Activated CD8-positive, alpha-beta T cell treated with anti-CD3 and anti-CD28 coated beads, Interleukin-2, amount 10 ng/mL, durations not matched to agents 7 days and 5 days (primary cell): Measurements from ENCODE around the gene GOLT1A. TPM values are rescaled to one million over a fixed set of nuclear protein-coding genes. Genes with fewer than 3 reads are reported as not detected.
A peak's percentile ranks its signal among the peaks of the same experiment; 100 is the strongest.

Source experiments
- ATAC-seq: fragments of 150-1000 bp; cut with Tn5 transposase; one replicate; pipeline ENCODE4 v1.10.0; 2021; ENCODE audit warnings: moderate library complexity
- CTCF ChIA-PET: fragments of 350-600 bp; sonication (Branson Sonifier 250); formaldehyde crosslinking; loops from one replicate; lab custom pipeline; 2021; ENCODE audit warnings: antibody characterized with exemption; lab: Charles Lee
- POLR2A ChIA-PET: fragments of 350-600 bp; sonication (Branson Sonifier 250); formaldehyde crosslinking; loops from one replicate; lab custom pipeline; 2021; ENCODE audit warnings: antibody characterized with exemption; lab: Charles Lee
- DNase-seq: peaks from one replicate; pipeline ENCODE4 v3.0.0-alpha.2; 2020
- H3K27ac Mint-ChIP-seq: one replicate; pipeline ENCODE4 v1.8.0; 2021; ENCODE audit warnings: mild to moderate bottlenecking, mixed read lengths
- H3K27me3 Mint-ChIP-seq: one replicate; pipeline ENCODE4 v1.8.0; 2021; ENCODE audit warnings: low read depth, mixed read lengths
- H3K36me3 Mint-ChIP-seq: one replicate; pipeline ENCODE4 v1.8.0; 2021; ENCODE audit warnings: low read depth, mixed read lengths
- H3K4me1 Mint-ChIP-seq: one replicate; pipeline ENCODE4 v1.8.0; 2021; ENCODE audit warnings: low read depth, mixed read lengths
- H3K4me3 Mint-ChIP-seq: one replicate; pipeline ENCODE4 v1.8.0; 2021; ENCODE audit warnings: mild to moderate bottlenecking, mixed read lengths
- H3K9me3 Mint-ChIP-seq: one replicate; pipeline ENCODE4 v1.8.0; 2022; ENCODE audit warnings: mixed read lengths; ENCODE audit not compliant: insufficient read depth
- total RNA-seq, 2 experiments: library from RNA; stranded (reverse); gene quantifications; one replicate each; pipeline ENCODE4 v1.2.3, GENCODE V29; 2021

GOLT1A gene
- total RNA-seq, 2 experiments from 2014 or later, result not detected

DNA sequence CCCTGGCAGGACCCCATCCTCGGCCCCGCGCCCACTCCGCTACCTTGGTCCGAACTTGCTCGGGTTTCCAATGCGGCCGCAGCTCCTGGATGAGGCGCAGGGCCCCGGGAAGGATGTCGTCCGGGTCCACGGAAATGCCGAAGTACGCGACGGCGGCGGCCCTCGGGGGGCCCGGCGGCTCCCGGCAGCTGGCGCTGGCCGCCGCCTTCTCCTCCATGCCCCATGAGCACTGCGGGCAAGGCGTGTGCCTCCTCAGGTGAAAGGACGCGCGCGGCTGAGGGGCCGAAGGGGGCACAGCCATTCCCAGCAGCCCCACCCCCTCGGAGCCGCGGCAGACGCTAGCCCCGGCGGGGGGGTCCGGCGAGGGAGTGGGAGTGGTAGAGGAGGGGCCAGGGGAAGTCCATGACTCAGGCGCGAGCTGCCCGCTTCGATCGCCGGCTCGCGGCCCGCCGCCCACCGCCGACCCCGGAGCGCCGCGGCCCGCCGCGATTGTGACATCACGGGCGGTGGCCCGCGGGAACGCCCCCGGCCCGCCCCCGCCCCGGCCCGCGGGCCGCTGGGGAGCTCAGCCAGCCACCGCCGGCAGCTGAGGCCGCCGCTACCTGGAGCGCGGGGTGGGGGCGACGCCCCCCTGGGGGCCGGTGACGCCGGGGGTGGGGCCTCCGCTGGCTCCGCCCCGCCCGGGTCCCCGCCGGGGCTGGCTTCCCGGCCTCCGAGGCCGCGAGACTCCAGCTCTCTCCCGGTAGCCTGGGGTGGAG, 62.1 kb downstream of the GOLT1A start, which contains the start of gene ETNK2:
TSS of gene ETNK2 (minus strand) at position 493 of the 758 bp plus-strand sequence. CDS start at position 301, 192 bp downstream.
- POLR2A ChIA-PET, result no interaction called here
- Mint-ChIP-seq H3K27me3 (peaks cover 28% of the 10 kb centered on the region), H3K9me3 (no peaks in the 10 kb centered on the region), H3K4me3 (peak within 1 kb of the TSS; percentile 55), H3K27ac (no peak within 1 kb of the TSS), H3K4me1 (peaks cover 3% of the 10 kb centered on the region), H3K36me3 (no peaks in the 10 kb centered on the region)
- ATAC-seq, result peak; percentile 79
- peak; percentile 31 for DNase-seq
- CTCF ChIA-PET, result interaction anchor here (0.7 to 2.0 kb wide), 4 partner anchors 11 to 655 kb away, joined by 3 to 11 read pairs (median 4); no protein-coding TSS in a partner anchor

DNA sequence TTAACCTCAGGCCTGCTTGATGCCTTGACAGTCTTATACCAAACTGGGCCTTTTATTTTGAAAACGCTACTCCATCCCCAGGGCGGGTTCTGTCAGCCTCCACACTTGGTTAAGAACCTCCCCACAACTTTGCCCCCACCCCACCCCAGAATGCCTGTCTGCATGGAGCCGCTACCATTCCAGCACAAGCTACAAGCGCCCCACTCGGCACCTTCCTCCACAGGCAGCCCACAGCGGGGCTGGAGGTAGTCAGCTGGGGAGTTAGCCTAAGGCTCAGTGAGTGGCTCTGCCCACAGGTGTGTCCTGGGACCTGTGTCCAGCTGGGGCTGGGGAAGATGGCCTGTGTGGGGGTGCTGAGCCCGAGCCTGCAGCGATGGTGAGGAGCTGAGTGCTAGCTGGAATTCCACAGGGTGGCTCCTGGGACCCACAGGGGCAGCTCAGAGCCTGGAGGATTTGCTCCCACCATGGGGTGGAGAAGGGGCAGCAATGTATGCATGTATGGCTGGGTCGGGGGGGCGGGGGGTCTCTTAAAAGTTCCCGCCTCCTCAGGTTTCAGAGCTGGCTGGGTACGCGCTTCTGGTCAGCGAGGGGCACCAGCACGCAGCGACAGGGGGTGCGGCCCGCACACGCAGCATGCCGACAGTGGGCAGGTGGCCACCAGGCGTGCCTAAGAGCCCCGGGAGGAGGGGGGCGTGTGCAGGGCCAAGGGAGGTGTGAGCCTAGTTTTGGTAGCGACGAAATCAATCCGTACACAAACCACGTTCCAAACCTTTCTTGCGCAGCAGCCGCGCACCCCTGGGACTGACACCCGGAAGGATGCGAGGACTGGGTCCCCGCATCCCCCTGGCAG, 62.9 kb downstream of the GOLT1A start:
- H3K27ac Mint-ChIP-seq, result no peak overlapping the region
- POLR2A ChIA-PET, result no interaction called here
- ATAC-seq, result peak; percentile 19

DNA sequence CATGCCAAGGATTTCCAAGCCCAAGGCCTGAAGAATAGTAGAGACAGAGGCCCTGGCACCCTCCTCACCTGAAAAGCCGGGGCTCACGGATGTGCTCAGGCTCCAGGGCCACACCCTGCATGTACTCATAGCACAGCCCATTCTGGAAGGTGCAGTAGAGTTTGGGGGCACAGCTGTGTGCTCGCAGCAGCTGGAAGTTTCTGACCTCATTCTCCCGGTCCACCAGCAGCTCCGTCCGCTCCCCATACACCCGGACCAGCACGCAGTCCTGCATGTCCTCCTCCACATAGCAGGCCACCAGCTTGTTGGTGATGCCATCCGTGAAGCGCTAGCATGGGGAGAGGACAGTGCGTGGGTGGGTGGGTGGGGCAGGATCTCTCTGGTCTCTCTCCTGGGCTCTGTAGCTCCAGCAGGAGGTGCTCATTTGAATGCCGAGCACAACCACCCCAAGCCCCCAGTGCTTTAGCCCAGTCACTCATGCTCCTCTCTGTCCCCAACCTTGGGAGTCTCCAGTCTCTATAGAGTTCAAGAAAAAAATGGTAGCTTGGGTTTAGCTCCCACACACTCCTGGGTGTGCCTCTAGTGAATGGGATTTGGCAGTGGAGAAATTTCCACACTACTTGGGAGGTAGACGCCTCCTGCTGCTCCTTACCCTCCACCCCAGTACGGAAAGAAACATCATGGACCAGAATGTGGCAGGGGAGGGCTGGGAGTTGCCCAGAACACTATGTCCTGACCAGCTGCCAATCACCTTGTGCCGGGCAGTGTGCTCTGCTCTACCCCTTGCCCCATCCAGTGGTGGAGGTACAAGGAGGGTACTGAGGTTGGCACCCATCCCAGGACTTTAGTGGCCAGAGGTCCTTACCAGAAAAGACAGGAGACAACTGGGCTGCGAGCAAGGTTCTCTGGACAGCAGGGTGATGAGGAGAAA, 63.9 kb downstream of the GOLT1A start:
- CTCF ChIA-PET, result interaction anchor here (1.5 kb wide), 1 partner anchor 214 kb away, joined by 6 read pairs; no protein-coding TSS in a partner anchor
- POLR2A ChIA-PET, result no interaction called here
- no peak overlapping the region for H3K27ac Mint-ChIP-seq
- no peaks in the 10 kb centered on the region for H3K9me3 Mint-ChIP-seq
- DNase-seq (no peak), ATAC-seq (no peak)
- H3K4me3 Mint-ChIP-seq, result no peak overlapping the region
- H3K27me3 Mint-ChIP-seq, result peaks cover 28% of the 10 kb centered on the region
- peaks cover 3% of the 10 kb centered on the region for H3K4me1 Mint-ChIP-seq
- H3K36me3 Mint-ChIP-seq, result no peaks in the 10 kb centered on the region

More for the DNA sequence above, 62.9 kb downstream of the GOLT1A start:
- Mint-ChIP-seq H3K9me3 (no peaks in the 10 kb centered on the region), H3K27me3 (peaks cover 28% of the 10 kb centered on the region), H3K36me3 (no peaks in the 10 kb centered on the region), H3K4me3 (peak overlapping the region; percentile 51), H3K4me1 (peaks cover 3% of the 10 kb centered on the region)
- DNase-seq, result no peak
- CTCF ChIA-PET, result interaction anchor here (0.7 to 2.0 kb wide), 5 partner anchors 12 to 656 kb away, joined by 3 to 11 read pairs (median 4); no protein-coding TSS in a partner anchor

DNA sequence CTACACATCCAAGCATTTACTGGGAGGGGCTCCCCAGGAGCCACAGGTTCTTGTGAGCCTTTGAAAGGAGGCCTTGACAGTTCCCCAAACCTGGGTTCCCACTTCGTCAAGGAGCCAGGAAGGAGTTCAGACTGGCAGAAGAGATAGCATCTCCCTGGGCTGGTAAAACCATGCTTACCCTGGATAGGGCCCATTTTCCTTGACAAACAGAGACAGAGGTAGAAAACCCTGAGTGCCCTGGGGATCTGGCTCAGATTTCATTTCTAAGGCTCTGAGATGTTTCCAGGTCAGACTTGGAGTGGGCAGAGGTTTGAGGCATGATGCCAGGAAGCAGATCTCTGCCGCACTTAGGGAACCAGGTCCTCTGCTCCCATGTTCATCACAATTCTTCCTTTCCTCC, 64.7 kb downstream of the GOLT1A start:
- ChIA-PET POLR2A (no interaction called here), CTCF (no interaction called here)
- H3K4me3 Mint-ChIP-seq, result no peak overlapping the region
- peaks cover 3% of the 10 kb centered on the region for H3K4me1 Mint-ChIP-seq
- no peaks in the 10 kb centered on the region for H3K36me3 Mint-ChIP-seq
- peaks cover 26% of the 10 kb centered on the region for H3K27me3 Mint-ChIP-seq
- ATAC-seq, result no peak
- DNase-seq, result no peak
- no peaks in the 10 kb centered on the region for H3K9me3 Mint-ChIP-seq
- H3K27ac Mint-ChIP-seq, result no peak overlapping the region

Other genes starting within 250 kb of the GOLT1A start
- gene SOX13, start 140.9 kb downstream of the GOLT1A start, total RNA-seq, result 1 to 10 TPM in 1 of 2 experiments, under 1 TPM in 1; 0.37 to 1.2 TPM
- under 1 TPM in 1 of 2 experiments, not detected in 1; 0.11 TPM for gene ETNK2, start 61.9 kb downstream of the GOLT1A start, total RNA-seq
- not detected for gene REN, start 47.7 kb downstream of the GOLT1A start, total RNA-seq
- gene KISS1, start 17.5 kb downstream of the GOLT1A start, total RNA-seq, result not detected
- gene PLEKHA6, start 145.9 kb upstream of the GOLT1A start, total RNA-seq, result under 1 TPM; 0.26 to 0.29 TPM
- 10 to 100 TPM; 64.7 to 66.0 TPM for gene PPP1R15B, start 197.8 kb upstream of the GOLT1A start, total RNA-seq